AG09319 (cell line): ENCODE measurements around the gene SLC2A4RG.

Experiments used
- DNase-seq: peaks from one replicate; pipeline ENCODE4 v3.0.0-alpha.2; 2010; ENCODE audit warnings: low read depth; ENCODE audit errors: extremely low read depth
- TF ChIP-seq, protein P1 (sequence below): IDR thresholded peaks from 2 replicates; pipeline ENCODE4 v1.5.1; 2011; ENCODE audit warnings: low read depth, mild to moderate bottlenecking, inconsistent platforms, low read length, moderate library complexity

SLC2A4RG gene

DNA sequence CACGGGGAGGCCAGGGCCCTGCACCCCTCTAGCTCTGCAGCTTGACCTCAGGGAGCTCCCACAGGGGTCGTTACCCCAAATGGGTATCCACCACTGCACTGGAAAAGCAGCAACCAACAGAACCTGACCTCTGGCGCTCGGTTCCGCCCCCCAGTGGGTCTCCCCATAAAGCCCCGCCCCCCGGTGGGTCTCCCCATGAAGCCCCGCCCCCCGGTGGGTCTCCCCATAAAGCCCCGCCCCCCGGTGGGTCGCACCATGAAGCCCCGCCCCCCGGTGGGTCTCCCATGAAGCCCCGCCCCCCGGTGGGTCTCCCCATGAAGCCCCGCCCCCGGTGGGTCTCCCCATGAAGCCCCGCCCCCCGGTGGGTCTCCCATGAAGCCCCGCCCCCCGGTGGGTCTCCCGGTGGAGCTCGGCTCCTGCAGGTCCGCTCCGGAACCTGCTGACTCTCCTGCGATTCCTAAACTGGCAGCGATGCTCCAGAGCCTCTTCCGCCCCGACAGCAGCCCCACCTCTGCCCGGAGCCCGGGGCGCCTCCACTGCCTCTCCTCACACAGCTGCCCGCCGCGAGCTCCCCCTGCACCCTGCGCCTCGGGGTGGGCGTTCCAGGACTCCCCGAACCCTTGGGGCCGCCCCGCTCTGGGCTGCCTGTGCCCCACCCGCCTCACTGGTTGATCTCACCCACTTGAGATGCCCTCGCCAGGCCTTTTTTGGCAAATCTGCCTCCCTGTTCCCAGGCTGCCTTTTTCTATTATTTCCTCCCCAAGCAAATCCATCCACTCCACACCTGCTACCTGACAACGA, 12.1 kb downstream of the SLC2A4RG start:
- DNase-seq, result no peak
- TF ChIP-seq, protein P1, sequence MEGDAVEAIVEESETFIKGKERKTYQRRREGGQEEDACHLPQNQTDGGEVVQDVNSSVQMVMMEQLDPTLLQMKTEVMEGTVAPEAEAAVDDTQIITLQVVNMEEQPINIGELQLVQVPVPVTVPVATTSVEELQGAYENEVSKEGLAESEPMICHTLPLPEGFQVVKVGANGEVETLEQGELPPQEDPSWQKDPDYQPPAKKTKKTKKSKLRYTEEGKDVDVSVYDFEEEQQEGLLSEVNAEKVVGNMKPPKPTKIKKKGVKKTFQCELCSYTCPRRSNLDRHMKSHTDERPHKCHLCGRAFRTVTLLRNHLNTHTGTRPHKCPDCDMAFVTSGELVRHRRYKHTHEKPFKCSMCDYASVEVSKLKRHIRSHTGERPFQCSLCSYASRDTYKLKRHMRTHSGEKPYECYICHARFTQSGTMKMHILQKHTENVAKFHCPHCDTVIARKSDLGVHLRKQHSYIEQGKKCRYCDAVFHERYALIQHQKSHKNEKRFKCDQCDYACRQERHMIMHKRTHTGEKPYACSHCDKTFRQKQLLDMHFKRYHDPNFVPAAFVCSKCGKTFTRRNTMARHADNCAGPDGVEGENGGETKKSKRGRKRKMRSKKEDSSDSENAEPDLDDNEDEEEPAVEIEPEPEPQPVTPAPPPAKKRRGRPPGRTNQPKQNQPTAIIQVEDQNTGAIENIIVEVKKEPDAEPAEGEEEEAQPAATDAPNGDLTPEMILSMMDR, result no peak

DNA sequence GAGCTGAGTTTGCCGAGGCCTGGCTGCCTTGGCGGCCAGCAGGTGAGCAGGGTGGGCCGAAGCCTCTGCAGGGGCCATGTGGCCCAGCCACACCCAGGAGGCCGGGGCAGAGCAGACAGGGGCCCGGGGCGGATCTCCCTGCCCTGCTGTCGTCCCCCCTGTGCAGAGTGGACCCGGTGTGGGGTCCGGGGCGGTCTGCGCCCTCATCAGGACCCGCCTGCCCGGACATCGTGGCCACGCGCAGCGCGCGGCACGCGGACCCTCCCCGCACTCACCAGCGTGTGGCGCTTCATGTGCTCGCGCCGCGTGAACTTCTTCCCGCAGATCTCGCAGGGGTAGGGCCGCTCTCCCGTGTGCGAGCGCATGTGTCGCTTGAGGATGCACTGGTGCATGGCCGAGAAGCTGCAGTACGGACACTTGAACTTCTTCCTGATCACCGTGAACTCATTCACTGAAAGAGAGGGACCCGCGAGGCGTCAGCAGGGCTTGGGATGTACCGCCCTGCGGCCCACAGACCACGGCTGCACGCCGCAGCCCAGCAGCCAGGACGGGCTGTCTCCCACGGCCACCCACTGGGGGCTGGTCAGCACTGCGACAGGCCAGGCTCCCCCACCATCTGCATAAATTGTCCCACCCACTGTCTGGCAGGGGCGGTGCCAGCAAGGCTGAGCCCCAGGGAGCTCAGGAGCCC, 13.0 kb downstream of the SLC2A4RG start:
- TF ChIP-seq, protein P1, result no peak

DNA sequence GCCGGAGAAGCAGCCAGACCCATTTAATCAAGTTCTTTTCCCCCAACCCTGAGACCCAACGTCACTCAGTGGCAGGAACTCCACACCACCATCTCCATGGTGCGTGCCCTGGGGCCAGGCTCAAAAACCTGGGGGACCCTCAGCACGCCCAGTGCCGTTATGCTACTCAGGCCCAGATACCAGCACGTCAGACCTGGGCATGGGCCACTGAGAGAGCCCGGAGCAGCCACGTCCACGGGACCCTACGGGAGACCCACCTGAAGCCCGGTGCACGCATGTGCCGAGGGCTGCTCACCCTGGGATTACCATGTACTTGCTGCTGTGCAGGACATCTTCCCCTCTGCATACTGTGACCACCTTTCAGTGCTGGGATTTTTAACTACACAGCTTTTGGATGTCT, 13.8 kb downstream of the SLC2A4RG start:
- no peak for DNase-seq
- TF ChIP-seq, protein P1, result no peak

More for the DNA sequence above, 13.0 kb downstream of the SLC2A4RG start:
- no peak for DNase-seq

DNA sequence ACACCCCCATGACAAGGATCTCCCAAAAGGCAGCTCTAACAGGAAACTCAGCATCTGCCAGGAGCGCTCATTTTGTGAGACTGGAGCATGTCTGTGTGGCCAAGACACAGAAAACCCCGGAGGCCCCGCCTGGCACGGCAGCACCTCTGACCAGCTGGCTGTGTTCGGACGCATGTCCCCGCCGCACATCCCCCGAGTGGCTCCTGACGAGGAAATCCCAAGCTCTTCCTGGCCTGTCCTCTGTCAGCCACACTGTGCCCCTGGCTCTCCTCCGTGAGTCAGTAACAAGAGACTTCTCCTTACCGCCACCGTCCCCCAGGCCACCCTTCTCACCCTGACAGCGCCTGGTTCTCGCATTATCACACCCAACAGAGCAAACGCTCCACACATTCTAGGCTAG, 14.4 kb downstream of the SLC2A4RG start:
- DNase-seq, result no peak
- TF ChIP-seq, protein P1, result no peak

DNA sequence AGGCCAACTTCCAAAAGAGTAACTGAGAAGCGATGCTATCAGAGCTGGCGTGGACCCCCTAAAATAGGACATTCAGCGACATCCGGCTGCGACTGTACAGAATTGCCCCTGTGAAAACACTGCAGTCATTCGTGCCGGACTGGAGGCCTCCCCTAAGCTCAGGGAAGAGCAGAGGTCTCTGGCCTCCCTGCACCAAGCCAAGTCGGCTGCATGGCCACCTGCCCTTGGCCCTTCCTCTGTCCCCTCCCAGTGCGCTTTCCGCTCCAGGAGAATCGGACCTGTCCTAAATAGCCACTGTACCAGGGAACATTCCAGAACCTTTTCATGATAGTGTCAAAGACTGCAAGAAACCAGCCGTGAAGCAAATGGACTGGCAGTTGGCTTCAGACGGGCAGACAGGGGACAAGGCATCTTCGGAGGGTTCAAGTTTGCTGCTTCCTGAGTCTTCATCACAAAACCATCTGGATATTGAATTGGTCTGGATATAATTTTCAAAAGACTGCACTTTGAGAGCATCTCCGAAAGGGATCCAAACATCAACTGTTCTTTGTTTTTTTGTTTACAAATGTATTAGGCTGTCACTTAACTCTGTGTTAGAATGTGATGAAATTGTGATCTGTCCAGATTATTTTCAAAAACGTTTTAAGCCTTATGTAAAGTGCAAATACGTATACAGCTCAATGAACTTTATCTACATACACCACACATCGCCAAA, 16.5 kb downstream of the SLC2A4RG start:
- TF ChIP-seq, protein P1, result no peak
- DNase-seq, result no peak

DNA sequence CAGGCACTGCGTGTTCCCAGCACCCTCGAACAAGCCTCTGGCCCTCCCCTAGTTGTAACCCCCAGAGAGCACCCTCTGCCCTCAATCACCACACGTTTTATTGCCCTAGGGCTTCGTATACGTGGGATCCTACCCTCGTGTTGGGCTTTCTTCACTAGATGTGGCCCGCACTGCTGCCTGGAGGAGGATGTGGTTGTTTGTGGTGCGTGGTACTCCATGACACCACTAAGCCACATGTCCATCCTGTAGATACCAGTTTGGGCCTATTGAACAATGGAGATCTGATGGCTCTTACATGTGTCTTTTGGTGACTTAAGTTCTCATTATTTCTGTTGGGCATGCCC, 17.0 kb downstream of the SLC2A4RG start:
- TF ChIP-seq, protein P1, result no peak
- DNase-seq, result no peak

DNA sequence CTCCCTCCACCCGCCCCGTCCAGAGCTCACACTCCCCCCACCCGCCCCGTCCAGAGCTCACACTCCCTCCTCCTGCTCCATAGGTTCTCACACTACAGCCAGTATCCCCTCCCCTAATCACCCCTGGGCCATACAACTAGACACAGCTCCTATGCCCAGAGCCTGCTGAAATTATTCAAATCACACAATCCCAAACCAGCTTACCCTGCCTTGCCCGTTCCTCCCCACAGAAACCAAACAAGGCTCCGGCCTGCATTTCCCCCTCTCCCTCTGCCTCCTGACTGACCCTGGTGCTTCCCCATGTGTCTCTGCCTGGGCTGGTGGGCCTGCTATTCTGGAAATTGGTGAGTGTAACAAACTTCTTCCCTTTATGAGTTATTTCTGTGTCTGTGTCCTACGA, 18.6 kb downstream of the SLC2A4RG start:
- DNase-seq, result no peak
- TF ChIP-seq, protein P1, result no peak
